Measurements from ENCODE around the gene DPY19L1. TPM values are rescaled to one million over a fixed set of nuclear protein-coding genes. Genes with fewer than 3 reads are reported as not detected.
"Not testable (repeated sequence)": the region's sequence is repeated elsewhere in the genome, so short reads cannot be mapped to it uniquely, and the experiment has no call there.

Gene DPY19L1
- total and polyA plus RNA-seq, 7 donors: 2.3 to 8.6 (median 3.6) TPM

DNA sequence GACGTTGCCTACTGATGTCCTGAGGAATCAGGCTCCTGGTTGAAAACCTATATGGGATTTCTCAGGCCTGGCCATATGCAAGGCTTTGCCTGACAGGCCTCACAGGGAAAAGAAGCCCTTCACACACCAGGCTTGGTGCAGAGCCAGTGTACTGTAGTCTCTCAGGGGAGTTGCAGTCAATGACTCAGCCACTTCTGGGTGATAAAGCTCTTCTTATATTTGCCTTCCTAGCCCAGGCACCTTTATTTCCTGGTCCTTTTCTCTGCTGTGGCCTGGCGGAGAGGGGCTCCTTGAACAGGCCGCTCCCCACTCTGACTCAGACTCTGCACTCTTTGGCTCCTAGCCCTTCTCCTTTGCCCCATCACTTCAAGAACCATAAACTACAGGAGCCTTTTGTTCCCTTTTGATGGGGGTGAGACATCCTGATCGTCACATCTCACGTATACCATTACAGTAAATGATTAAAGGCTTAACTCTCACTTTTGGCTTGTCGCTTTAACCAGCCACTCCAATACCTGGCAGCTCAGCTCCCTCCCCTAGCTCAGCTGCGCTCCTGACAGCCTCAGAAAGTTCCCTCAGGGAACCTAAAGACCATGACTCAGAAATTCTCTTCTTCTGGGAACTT is 33.5 kb downstream of the DPY19L1 start:
- no peak overlapping the region for H3K4me3 ChIP-seq
- H3K9me3 ChIP-seq: no peaks in the 10 kb centered on the region
- H3K4me1 ChIP-seq: no peaks in the 10 kb centered on the region
- DNase-seq: no peak
- no peak for TF ChIP-seq CTCF (IDR thresholded peaks at IDR 0.05)
- H3K27me3 ChIP-seq (ENCODE audit: insufficient read depth in 3 of 3, low read length in 2 of 3): no peaks in the 10 kb centered on the region
- no peak overlapping the region for H3K27ac ChIP-seq
- peak in 2 of 4 donors; percentile 28 to 30 for ATAC-seq
- 82 to 89% (median 85%) methylated on average over 7 of the region's 7 CpGs for WGBS, 3 donors
- intact Hi-C loops (cut with DNase I): no loop called here
- H3K36me3 ChIP-seq (ENCODE audit: insufficient read depth in 1 of 2, low read depth in 1 of 2): no peaks in the 10 kb centered on the region

GRCh38 chr7:35003177-35003650 is 34.1 kb downstream of the DPY19L1 start:
- WGBS, 3 donors: 72 to 81% (median 81%) methylated on average over 1 of the region's 1 CpG
- H3K9me3 ChIP-seq; H3K4me1 ChIP-seq; H3K27me3 ChIP-seq (ENCODE audit: insufficient read depth in 3 of 3, low read length in 2 of 3); intact Hi-C loops (cut with DNase I); H3K4me3 ChIP-seq; ATAC-seq; H3K36me3 ChIP-seq (ENCODE audit: insufficient read depth in 1 of 2, low read depth in 1 of 2); H3K27ac ChIP-seq; DNase-seq: not testable (repeated sequence)

GRCh38 chr7:34998335-34998734 is 39.0 kb downstream of the DPY19L1 start:
- H3K4me3 ChIP-seq; H3K9me3 ChIP-seq; ATAC-seq; H3K36me3 ChIP-seq (ENCODE audit: insufficient read depth in 1 of 2, low read depth in 1 of 2); DNase-seq; H3K27me3 ChIP-seq (ENCODE audit: insufficient read depth in 3 of 3, low read length in 2 of 3); H3K27ac ChIP-seq; H3K4me1 ChIP-seq; intact Hi-C loops (cut with DNase I): not testable (repeated sequence)
- 77 to 82% (median 77%) methylated on average over 5 to 6 of the region's 6 CpGs for WGBS, 3 donors

- H3K36me3 ChIP-seq (ENCODE audit: insufficient read depth in 1 of 2, low read depth in 1 of 2); DNase-seq; H3K4me1 ChIP-seq; H3K27me3 ChIP-seq (ENCODE audit: insufficient read depth in 3 of 3, low read length in 2 of 3); H3K27ac ChIP-seq; ATAC-seq; H3K4me3 ChIP-seq; intact Hi-C loops (cut with DNase I); H3K9me3 ChIP-seq: not testable (repeated sequence)
- WGBS, 3 donors: 85 to 95% (median 86%) methylated on average over 2 to 4 of the region's 5 CpGs
Measured at GRCh38 chr7:34996423-34997090, 40.7 kb downstream of the DPY19L1 start.

DNA sequence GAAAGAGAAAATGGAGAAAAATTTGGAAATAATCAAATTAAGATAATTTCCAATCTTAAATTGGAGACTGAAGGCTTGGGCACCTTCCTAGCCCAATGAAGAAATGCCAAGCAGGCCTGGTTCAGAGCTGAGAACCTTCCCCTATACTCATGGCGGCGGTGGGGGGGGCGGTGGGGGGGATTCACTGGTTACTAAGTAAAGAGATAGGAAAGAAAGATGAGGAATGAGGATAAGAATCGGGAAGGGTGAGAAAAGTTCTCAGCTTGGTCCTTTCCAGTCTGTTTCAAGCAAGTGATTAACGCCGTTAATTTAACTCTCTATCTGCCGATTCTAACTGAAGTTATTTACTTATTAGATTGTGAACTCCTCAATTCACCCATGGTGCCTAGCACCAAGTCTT is 41.5 kb downstream of the DPY19L1 start:
- H3K4me3 ChIP-seq: no peak overlapping the region
- no peaks in the 10 kb centered on the region for H3K27me3 ChIP-seq (ENCODE audit: insufficient read depth in 3 of 3, low read length in 2 of 3)
- TF ChIP-seq CTCF (IDR thresholded peaks at IDR 0.05): no peak
- 80 to 91% (median 82%) methylated on average over 7 of the region's 7 CpGs for WGBS, 3 donors
- no peak overlapping the region for H3K27ac ChIP-seq
- no peaks in the 10 kb centered on the region for H3K36me3 ChIP-seq (ENCODE audit: insufficient read depth in 1 of 2, low read depth in 1 of 2)
- no peaks in the 10 kb centered on the region for H3K4me1 ChIP-seq
- H3K9me3 ChIP-seq: no peaks in the 10 kb centered on the region
- intact Hi-C loops (cut with DNase I): no loop called here
- no peak for ATAC-seq
- no peak for DNase-seq

DNA sequence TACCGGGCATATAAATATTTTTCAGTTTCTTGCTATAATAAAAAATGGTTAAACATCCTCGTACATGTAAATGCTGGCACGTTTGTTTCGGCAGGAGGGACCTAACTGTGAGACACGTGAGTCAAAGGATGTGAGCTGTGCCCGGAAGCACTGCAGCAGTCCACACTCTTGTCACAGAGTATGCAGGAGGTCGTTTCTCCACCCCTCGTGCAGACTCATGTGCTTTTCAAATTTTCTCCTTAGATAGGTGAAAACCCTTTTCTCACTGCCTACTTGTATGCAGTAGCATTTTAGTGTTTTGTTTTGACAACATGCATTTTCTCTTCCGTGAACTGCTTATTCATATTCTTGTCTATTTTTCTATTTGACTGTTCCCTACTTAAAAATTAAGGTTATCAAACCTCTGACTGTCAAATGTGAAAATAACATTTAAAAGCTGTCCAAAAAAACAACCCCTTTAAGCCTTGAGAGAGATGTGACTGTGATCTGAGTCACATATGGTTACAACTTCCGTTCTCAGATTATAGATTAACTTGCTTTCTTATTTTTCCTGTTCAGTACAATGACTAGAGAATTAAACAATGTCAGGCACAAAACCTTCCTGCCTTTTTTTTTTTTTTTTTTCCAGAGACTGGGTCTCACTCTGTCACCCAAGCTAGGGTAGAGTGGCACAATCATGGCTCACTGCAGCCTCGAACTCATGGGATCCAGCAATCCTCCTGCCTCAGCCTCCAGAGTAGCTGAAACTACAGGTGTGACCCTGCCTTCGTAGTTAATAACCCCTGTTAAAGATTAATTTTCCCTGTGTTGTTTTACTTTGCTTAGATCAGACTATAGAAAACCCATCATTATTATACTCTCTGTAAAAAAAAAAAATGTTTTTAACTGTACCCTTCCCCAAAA is 45.1 kb downstream of the DPY19L1 start:
- Histone ChIP-seq H3K4me3 (no peak overlapping the region), H3K4me1 (no peaks in the 10 kb centered on the region), H3K36me3 (ENCODE audit: insufficient read depth in 1 of 2, low read depth in 1 of 2) (no peaks in the 10 kb centered on the region), H3K27me3 (ENCODE audit: insufficient read depth in 3 of 3, low read length in 2 of 3) (no peaks in the 10 kb centered on the region), H3K27ac (no peak overlapping the region), H3K9me3 (no peaks in the 10 kb centered on the region)
- 70 to 73% (median 70%) methylated on average over 12 of the region's 12 CpGs for WGBS, 3 donors
- ATAC-seq: no peak
- no peak for DNase-seq
- intact Hi-C loops (cut with DNase I): no loop called here
- TF ChIP-seq CTCF (IDR thresholded peaks at IDR 0.05): no peak

GRCh38 chr7:34988442-34989125 is 48.7 kb downstream of the DPY19L1 start:
- H3K4me3 ChIP-seq; H3K27me3 ChIP-seq (ENCODE audit: insufficient read depth in 3 of 3, low read length in 2 of 3); DNase-seq; H3K9me3 ChIP-seq; ATAC-seq; H3K27ac ChIP-seq; H3K36me3 ChIP-seq (ENCODE audit: insufficient read depth in 1 of 2, low read depth in 1 of 2); intact Hi-C loops (cut with DNase I); H3K4me1 ChIP-seq: not testable (repeated sequence)
- 85 to 95% (median 91%) methylated on average over 2 of the region's 2 CpGs for WGBS, 3 donors

GRCh38 chr7:34985155-34985554 is 52.1 kb downstream of the DPY19L1 start:
- H3K9me3 ChIP-seq; intact Hi-C loops (cut with DNase I); H3K27me3 ChIP-seq (ENCODE audit: insufficient read depth in 3 of 3, low read length in 2 of 3); H3K27ac ChIP-seq; H3K4me3 ChIP-seq; ATAC-seq; H3K36me3 ChIP-seq (ENCODE audit: insufficient read depth in 1 of 2, low read depth in 1 of 2); H3K4me1 ChIP-seq; DNase-seq: not testable (repeated sequence)
- WGBS, 3 donors: 94 to 97% (median 94%) methylated on average over 3 of the region's 3 CpGs
